Measurements from ENCODE around the gene PHLDA1. TPM values are rescaled to one million over a fixed set of nuclear protein-coding genes. Genes with fewer than 3 reads are reported as not detected.

The PHLDA1 gene
- total and polyA plus RNA-seq, 2 experiments from 2014 or later, result 35.7 to 36.2 TPM

- H3K4me1 ChIP-seq (ENCODE audit: insufficient read depth), result peaks cover 12% of the 10 kb centered on the region
- no peak overlapping the region for H3K9ac ChIP-seq
- H4K20me1 ChIP-seq (ENCODE audit: insufficient read depth), result no peaks in the 10 kb centered on the region
- H3K9me3 ChIP-seq (ENCODE audit: low read depth), result no peaks in the 10 kb centered on the region
- no peak overlapping the region for H3K4me3 ChIP-seq
- H3F3A ChIP-seq (ENCODE audit: insufficient read depth), result peaks cover 18% of the 10 kb centered on the region
- no peaks in the 10 kb centered on the region for H3K79me2 ChIP-seq (ENCODE audit: insufficient read depth)
- no peaks in the 10 kb centered on the region for H3K9me2 ChIP-seq (ENCODE audit: insufficient read depth)
- no peaks in the 10 kb centered on the region for H3K27me3 ChIP-seq (replicated peaks; ENCODE audit: insufficient read depth)
- no peaks in the 10 kb centered on the region for H3K36me3 ChIP-seq (ENCODE audit: low read depth)
- TF ChIP-seq EZH2 (IDR thresholded peaks at IDR 0.05; ENCODE audit: insufficient read depth, poor library complexity, severe bottlenecking), result no peak
- no peak for TF ChIP-seq EZH2phosphoT487 (IDR thresholded peaks at IDR 0.05; ENCODE audit: insufficient read depth, low read depth)
- H2AFZ ChIP-seq, result no peak overlapping the region
- H3K4me2 ChIP-seq (ENCODE audit: unreplicated experiment), result no peak overlapping the region
- in situ Hi-C loops (cut with MboI), result no loop called here
- 88 to 93% methylated on average over 4 of the region's 4 CpGs for WGBS, 2 experiments (ENCODE audit: low coverage in 1 of 2, low lambda C conversion rate in 2 of 2, missing lambda C conversion rate in 2 of 2)
- DNase-seq, result no peak
- H3K27ac ChIP-seq, result no peak overlapping the region
Measured at GRCh38 chr12:76012644-76013043, 18.9 kb downstream of the PHLDA1 start.

DNA sequence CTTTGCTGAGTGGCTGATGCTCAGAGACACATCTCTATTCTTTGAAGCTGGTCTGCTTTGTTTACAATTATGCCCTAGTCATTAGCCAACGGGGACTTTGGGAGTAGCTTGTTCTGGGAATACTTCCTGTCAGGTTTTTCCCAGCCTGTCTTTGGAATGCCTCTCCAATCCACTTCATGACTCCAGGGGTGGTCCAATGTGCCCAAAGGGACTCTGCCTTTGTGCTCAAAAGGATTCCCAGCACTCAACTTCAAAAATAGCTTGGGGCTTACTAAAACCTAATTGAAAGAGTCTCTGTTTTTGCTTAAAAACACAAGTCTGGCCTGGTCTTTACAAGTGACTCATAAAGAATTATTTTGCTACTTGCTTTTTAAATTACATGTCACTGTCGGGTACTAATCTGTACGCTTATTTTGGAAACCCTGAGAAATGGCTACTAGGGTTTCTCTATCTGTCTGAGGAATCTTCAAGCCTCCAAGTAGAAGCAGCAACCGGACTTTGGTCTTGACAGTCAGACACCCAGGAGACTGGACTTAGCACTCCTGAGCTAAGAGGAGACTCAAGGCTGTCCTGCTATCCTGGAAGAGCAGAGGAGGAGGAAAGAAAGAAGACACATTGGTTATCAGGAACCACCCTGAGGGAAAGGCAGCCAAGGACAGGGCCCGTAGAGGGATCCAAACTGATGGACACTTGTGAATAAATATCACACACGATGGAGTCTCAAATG, 20.7 kb downstream of the PHLDA1 start:
- TF ChIP-seq EZH2phosphoT487 (IDR thresholded peaks at IDR 0.05; ENCODE audit: insufficient read depth, low read depth) (no peak), EZH2 (IDR thresholded peaks at IDR 0.05; ENCODE audit: insufficient read depth, poor library complexity, severe bottlenecking) (no peak)
- Histone ChIP-seq H3K9me2 (ENCODE audit: insufficient read depth) (no peaks in the 10 kb centered on the region), H3K79me2 (ENCODE audit: insufficient read depth) (no peaks in the 10 kb centered on the region), H3F3A (ENCODE audit: insufficient read depth) (peaks cover 18% of the 10 kb centered on the region), H3K27ac (peak overlapping the region; percentile 52), H3K36me3 (ENCODE audit: low read depth) (no peaks in the 10 kb centered on the region), H3K9me3 (ENCODE audit: low read depth) (no peaks in the 10 kb centered on the region), H3K27me3 (replicated peaks; ENCODE audit: insufficient read depth) (no peaks in the 10 kb centered on the region), H3K9ac (peak overlapping the region; percentile 28), H3K4me1 (ENCODE audit: insufficient read depth) (peaks cover 12% of the 10 kb centered on the region), H3K4me2 (ENCODE audit: unreplicated experiment) (peak overlapping the region; percentile 35), H2AFZ (peak overlapping the region; percentile 79), H4K20me1 (ENCODE audit: insufficient read depth) (no peaks in the 10 kb centered on the region), H3K4me3 (no peak overlapping the region)
- peak; percentile 56 for DNase-seq
- 24 to 27% methylated on average over 6 of the region's 6 CpGs for WGBS, 2 experiments (ENCODE audit: low coverage in 1 of 2, low lambda C conversion rate in 2 of 2, missing lambda C conversion rate in 2 of 2)
- in situ Hi-C loops (cut with MboI), result no loop called here

GRCh38 chr12:76008428-76008827, 23.1 kb downstream of the PHLDA1 start:
- WGBS, 2 experiments (ENCODE audit: low coverage in 1 of 2, low lambda C conversion rate in 2 of 2, missing lambda C conversion rate in 2 of 2), result 97 to 100% methylated on average over 3 of the region's 3 CpGs

GRCh38 chr12:76007640-76008039, 23.9 kb downstream of the PHLDA1 start:
- Histone ChIP-seq H3K9me3 (ENCODE audit: low read depth) (no peaks in the 10 kb centered on the region), H3K9ac (no peak overlapping the region), H3K27ac (no peak overlapping the region), H3K4me2 (ENCODE audit: unreplicated experiment) (no peak overlapping the region), H3K4me1 (ENCODE audit: insufficient read depth) (peaks cover 12% of the 10 kb centered on the region), H3K27me3 (replicated peaks; ENCODE audit: insufficient read depth) (no peaks in the 10 kb centered on the region), H3F3A (ENCODE audit: insufficient read depth) (peaks cover 18% of the 10 kb centered on the region), H3K9me2 (ENCODE audit: insufficient read depth) (no peaks in the 10 kb centered on the region), H4K20me1 (ENCODE audit: insufficient read depth) (no peaks in the 10 kb centered on the region), H3K79me2 (ENCODE audit: insufficient read depth) (no peaks in the 10 kb centered on the region), H3K4me3 (no peak overlapping the region), H3K36me3 (ENCODE audit: low read depth) (no peaks in the 10 kb centered on the region), H2AFZ (no peak overlapping the region)
- DNase-seq, result no peak
- in situ Hi-C loops (cut with MboI), result no loop called here
- no peak for TF ChIP-seq EZH2phosphoT487 (IDR thresholded peaks at IDR 0.05; ENCODE audit: insufficient read depth, low read depth)
- TF ChIP-seq EZH2 (IDR thresholded peaks at IDR 0.05; ENCODE audit: insufficient read depth, poor library complexity, severe bottlenecking), result no peak
- WGBS, 2 experiments (ENCODE audit: low coverage in 1 of 2, low lambda C conversion rate in 2 of 2, missing lambda C conversion rate in 2 of 2), result 93 to 96% methylated on average over 8 of the region's 8 CpGs

More at GRCh38 chr12:76008428-76008827, 23.1 kb downstream of the PHLDA1 start:
- Histone ChIP-seq H3F3A (ENCODE audit: insufficient read depth) (peaks cover 18% of the 10 kb centered on the region), H3K9ac (no peak overlapping the region), H3K27me3 (replicated peaks; ENCODE audit: insufficient read depth) (no peaks in the 10 kb centered on the region), H3K27ac (no peak overlapping the region), H3K79me2 (ENCODE audit: insufficient read depth) (no peaks in the 10 kb centered on the region), H3K9me2 (ENCODE audit: insufficient read depth) (no peaks in the 10 kb centered on the region), H2AFZ (no peak overlapping the region), H3K36me3 (ENCODE audit: low read depth) (no peaks in the 10 kb centered on the region), H3K9me3 (ENCODE audit: low read depth) (no peaks in the 10 kb centered on the region), H3K4me2 (ENCODE audit: unreplicated experiment) (no peak overlapping the region), H3K4me1 (ENCODE audit: insufficient read depth) (peaks cover 12% of the 10 kb centered on the region), H4K20me1 (ENCODE audit: insufficient read depth) (no peaks in the 10 kb centered on the region), H3K4me3 (no peak overlapping the region)
- in situ Hi-C loops (cut with MboI), result no loop called here
- TF ChIP-seq EZH2 (IDR thresholded peaks at IDR 0.05; ENCODE audit: insufficient read depth, poor library complexity, severe bottlenecking) (no peak), EZH2phosphoT487 (IDR thresholded peaks at IDR 0.05; ENCODE audit: insufficient read depth, low read depth) (no peak)
- no peak for DNase-seq

All from GM23248 (cell line).